HG02981 (cell line): ENCODE results near the gene ZNF407.

Source experiments
- ATAC-seq: cut with Tn5 transposase; IDR thresholded peaks from one replicate; pipeline ENCODE4 v1.9.1; 2021; ENCODE audit warnings: mild to moderate bottlenecking, moderate library complexity; ENCODE audit not compliant: unreplicated experiment

Gene ZNF407

DNA sequence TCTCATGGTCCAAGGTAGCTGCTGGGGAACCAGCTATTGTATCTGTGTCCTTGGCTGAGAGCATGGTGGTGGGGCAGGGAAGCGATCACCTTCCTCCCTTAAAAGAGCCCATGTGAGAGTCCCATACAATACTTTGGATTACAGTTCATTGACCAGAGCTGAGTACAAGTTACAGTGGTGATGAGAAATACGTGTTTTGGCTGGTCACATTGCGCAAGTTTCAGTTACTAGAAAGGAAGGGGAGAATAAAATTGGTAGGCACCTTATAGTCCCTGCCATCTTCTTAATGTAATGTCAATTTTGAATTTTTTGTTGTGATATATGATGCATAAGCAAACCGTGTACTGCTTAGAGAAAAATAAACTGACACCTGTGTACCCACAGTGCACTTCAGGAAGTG lies 67.7 kb downstream of the ZNF407 start:
- ATAC-seq: no peak

DNA sequence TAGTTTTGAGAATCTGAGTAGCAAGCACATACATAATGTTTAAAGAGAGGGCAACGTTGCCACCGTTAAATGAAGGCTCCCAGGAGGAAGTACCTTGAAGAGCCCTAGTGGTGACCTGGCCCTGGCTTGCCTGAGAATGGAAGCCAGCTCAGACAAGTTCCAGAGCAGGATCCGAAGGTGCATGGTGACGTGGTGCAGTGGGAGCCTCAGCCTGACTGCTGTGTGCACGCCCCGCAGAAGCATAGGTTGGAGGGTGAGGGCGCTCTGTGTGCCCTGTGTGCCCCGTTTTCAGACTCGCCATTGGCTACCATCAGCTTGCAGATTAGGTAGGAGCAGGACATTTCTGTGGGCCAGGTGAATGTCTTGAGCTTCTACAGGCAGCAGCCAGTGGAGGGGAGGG lies 68.2 kb downstream of the ZNF407 start:
- no peak for ATAC-seq

GRCh38 chr18:74669136-74669798 lies 71.6 kb downstream of the ZNF407 start:
- no peak for ATAC-seq

DNA sequence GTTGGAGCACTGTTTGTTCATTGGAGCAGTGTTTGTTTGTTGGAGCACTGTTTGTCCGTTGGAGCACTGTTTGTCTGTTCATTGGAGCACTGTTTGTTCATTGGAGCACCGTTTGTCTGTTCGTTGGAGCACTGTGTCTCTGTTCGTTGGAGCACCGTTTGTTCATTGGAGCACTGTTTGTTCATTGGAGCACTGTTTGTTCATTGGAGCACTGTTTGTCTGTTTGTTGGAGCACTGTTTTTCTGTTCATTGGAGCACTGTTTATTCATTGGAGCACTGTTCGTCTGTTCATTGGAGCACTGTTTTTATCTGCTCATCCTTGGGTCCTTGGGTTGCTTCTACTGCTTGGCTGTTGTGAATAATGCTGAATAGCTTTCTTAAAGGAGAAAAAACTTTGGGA lies 74.7 kb downstream of the ZNF407 start:
- ATAC-seq: no peak

DNA sequence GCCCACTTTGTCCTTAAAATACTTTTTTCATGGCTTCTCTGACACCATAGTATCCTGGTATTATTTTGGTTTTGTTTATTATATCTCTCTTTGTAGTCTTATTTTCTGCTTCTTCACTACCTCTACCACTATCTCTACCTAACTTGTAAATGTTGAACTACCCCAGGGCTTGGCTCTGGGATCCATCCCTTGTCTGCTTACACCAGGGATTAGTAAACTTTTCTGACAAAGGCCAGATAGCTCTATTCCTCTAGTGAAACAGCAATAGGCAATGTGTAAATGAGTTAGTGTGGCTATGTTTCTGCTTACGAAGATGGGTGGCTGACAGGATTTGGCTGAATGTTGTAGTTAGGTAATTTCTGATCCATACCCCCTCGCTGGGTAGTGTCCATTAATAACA lies 76.8 kb downstream of the ZNF407 start:
- ATAC-seq: no peak

- ATAC-seq: no peak
These were observed 81.5 kb downstream of the ZNF407 start for GRCh38 chr18:74679006-74679678.

DNA sequence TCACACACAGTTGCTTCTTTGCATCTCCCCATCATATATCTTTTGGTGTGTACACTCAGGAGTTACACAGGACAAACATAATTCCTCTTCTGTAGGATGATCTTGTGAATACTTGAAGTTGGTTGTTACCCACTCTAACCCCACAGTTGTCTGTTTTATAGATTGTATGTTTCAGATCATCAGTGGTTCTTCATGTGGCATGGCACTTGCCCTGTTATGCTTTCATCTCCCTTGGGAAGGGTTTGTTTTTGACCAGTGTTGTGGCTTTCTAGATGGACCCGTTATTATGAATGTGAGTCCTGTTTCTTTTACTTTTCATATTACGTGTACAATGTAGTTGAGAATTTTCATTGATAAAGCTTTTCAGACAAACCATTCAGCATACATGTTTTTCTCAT lies 82.0 kb downstream of the ZNF407 start:
- no peak for ATAC-seq

- no peak for ATAC-seq
These were observed 84.7 kb downstream of the ZNF407 start for GRCh38 chr18:74682141-74682990.

DNA sequence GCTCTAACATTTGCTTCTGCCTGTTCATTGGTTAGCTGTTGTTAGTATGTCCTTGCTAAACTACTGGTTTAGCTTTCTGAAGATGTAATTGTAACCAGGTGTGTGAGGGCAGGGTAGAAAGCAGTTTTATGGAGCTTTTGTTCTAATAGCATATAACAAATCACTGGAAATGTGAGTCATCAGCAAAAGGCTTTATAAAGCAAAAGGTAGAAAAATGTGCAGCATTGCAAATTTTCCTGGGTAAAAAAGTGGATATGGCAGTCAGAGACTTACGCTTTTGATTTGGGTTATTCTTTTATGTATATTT lies 85.3 kb downstream of the ZNF407 start:
- no peak for ATAC-seq

DNA sequence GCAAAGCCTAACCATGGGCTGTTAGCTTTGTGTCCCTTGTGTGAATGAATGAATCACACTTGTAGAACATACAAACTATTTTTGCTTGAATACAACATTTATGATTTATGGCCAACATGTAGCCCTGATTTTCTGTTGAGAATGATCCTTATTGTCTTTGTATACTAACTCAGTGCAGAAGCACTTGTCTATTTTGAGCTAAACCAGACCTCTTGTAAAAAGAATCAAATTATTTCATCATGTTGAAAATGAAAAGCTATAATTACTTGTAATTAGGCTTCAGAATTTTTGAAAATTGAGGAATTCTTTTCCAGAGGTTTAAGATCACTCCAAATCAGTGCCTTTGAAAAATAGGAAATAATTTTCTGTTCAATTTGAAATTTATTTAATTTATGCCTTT lies 85.9 kb downstream of the ZNF407 start:
- no peak for ATAC-seq

DNA sequence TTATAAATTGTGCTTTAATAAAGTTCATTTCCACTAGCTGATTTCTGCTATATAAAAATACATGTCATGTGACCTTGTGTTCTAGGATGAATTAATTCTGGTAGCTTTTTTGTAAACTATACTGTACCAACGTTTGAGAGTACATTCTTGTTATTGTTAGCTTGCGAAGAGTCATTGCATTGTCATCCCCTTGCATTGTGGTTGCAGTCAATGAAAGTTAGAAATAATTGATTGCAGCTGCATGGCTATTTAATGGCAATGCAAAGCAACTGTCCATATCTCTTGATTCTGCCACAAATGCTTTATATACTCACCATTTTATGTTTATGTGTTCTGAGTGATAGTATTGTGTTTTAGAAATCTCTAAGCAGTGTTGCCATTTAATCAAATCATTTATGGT lies 91.6 kb downstream of the ZNF407 start:
- no peak for ATAC-seq

DNA sequence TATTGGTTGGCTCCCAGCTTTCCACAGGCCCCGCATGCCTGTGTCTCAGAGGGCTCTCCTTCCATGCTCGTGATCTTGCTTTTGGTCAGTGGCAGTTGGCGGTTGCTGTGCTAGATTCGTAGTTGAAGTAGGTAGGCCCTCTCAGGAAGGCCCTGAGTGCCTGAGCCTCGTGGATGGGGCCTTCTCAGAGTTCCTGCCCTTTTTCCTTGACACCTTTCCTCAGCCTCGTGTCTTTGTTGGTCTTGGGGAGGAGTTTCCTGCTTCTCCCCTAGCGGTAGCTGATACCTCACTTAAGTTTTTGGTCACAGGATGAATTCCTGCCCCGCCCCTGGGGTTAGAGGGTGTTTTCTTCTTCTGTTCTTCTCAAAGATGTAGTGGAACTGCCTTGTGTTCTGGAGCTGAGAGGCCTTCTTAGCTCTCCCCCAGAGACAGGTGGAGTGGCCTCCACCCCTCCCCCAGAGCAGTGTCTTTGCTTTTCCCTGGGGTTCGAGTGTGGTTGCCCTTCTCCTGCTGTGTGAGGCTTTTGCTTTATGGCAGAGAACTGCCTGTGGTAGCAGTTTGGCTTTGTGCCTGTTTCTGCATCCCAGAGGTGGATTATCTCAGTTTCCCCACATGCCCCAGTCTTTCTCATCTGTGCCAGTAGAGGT lies 94.8 kb downstream of the ZNF407 start:
- ATAC-seq: no peak

GRCh38 chr18:74694436-74694835 lies 96.8 kb downstream of the ZNF407 start:
- ATAC-seq: no peak

- ATAC-seq: no peak
These were observed 97.5 kb downstream of the ZNF407 start for GRCh38 chr18:74695170-74695569.

DNA sequence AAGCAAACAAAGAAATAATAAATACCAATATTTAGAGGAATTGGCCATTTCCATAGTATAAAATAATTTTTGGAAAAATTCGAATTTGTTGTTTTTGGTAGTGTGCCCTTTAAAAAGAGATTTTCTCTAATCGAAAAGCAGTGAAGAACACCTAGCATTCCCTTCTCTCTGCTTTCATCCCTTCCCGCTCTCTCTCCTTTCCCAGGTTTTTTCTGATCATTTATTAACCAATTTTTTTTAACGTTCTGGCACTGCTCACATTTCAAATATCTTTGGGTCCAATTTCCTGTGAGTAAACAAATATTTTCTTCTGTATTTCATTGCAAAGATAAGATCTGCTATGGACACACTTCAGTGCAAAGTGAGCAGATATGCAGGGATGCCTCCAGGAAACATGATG lies 101.2 kb downstream of the ZNF407 start:
- no peak for ATAC-seq

DNA sequence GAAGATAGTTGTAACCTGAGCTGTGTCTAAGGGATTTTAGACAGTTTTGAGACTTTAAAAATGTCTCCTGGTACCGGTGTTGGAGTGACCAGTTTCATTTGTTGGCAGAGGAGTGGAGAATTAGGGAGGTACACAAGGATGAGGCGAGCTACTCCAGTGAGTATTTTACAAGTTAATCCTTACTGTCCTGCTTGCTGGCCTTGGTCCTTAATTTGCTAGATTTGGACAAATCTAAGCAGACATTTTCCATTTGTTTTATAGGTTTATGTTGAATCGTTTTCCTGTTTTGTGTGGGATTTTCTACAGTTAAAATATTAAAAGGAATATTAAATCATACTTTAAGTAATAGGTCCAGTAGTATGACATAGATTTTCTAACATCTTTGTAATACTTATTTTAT lies 101.8 kb downstream of the ZNF407 start:
- ATAC-seq: no peak

DNA sequence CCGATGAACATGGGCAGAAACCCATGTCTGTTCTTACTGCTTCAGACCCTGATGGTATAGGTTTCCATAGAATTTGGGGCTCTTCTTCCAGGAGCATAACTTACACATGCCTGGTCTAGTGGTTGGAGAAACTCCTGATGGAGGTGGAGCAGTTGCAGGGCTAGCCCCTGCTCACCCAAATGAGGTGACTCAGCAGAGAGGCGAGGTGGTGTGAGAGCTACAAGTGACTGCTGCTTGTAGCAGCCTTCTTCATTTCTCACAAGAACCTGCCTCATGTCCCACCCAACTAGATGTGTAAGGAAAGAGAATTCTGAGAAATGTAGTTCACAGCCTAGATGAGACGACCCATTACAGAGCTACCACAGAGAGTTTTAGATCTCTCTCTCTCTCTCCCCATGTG lies 105.3 kb downstream of the ZNF407 start:
- ATAC-seq: no peak

DNA sequence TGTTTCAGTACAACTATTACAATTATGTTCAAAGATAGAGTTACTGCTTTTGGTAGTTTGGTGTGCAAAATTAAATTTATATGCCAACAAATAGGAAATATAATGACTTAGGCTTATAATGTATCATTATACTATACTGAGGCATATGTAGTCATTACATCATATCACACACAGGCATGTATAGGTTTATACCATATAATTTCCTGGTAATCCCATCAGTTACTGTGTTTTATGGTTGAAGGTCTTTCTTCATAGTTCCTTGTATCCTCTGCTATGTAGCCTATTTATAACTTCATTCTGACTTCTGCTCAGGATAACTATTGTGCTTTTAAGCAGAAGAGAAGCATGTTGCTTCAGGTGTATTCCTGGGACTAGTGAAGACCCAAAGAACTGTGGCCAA lies 110.5 kb downstream of the ZNF407 start:
- no peak for ATAC-seq

DNA sequence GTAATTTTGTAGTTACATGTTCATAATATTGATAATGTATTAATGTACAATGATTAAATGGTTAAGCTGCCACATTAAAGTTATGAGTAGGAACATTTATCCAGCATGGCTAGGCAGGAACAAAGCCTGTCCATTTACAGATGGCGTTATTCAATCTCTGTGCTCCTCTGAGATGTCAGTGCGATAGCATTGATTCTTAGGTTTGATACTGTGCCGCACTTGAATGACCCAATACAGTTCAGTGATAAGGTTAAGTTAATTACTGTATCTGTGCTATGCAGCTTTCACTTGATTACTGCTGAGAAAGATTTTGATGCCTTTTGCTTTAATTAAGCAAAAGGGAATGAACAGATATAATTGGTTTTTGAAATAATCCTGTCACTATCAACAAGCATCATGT lies 111.8 kb downstream of the ZNF407 start:
- ATAC-seq: no peak

DNA sequence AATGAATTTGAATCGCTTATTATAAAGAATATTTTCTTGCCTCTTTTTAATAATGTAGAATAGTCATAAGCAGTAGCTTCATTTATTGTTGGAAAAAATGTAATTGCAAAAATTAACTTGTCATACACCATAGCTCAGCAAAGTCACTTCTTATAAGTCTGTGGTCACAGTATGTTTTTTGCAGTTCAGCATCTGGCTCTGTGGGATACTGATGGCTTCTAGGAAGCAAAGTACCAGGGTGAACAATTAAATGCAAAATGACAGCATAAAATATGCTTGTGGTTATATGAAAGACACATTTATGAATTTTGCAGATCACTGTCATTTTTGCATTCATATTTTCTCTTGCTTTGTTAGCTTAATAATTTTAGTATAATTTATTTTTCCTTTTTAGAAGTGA lies 116.5 kb downstream of the ZNF407 start:
- ATAC-seq: no peak

DNA sequence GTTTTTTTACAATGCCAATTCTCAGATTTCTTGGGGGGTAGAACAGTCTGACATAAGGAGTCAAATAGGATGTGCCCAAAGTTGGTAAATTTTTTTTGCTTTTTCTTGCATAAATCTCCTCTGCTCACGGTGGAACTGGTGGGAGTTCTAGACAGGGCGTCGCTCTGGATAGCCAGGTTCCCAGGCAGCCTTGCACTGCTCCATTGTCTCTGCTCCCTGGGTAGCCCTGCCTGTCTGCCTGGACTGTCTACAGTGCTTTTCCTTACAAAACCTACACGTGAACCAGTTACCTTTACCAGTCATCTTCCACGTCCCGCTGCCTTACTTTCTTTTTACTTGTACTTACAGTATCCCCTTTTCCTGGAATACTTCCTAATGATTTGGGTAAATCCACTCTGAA lies 117.1 kb downstream of the ZNF407 start:
- no peak for ATAC-seq

- no peak for ATAC-seq
These were observed 117.6 kb downstream of the ZNF407 start for GRCh38 chr18:74715306-74715705.
